Measurements from ENCODE around the gene TUBA3C. TPM values are rescaled to one million over a fixed set of nuclear protein-coding genes. Genes with fewer than 3 reads are reported as not detected.
"Not testable (repeated sequence)": the region's sequence is repeated elsewhere in the genome, so short reads cannot be mapped to it uniquely, and the experiment has no call there.

The TUBA3C gene
- total RNA-seq (2014; rRNA removed; shearing (Covaris generic)) (not detected in 2 replicates), polyA plus RNA-seq (2016; fragmentation: Nextera tagmentation; extraction: Ambion mirVana) (not detected in 2 replicates)
- long read RNA-seq = 0 reads

DNA sequence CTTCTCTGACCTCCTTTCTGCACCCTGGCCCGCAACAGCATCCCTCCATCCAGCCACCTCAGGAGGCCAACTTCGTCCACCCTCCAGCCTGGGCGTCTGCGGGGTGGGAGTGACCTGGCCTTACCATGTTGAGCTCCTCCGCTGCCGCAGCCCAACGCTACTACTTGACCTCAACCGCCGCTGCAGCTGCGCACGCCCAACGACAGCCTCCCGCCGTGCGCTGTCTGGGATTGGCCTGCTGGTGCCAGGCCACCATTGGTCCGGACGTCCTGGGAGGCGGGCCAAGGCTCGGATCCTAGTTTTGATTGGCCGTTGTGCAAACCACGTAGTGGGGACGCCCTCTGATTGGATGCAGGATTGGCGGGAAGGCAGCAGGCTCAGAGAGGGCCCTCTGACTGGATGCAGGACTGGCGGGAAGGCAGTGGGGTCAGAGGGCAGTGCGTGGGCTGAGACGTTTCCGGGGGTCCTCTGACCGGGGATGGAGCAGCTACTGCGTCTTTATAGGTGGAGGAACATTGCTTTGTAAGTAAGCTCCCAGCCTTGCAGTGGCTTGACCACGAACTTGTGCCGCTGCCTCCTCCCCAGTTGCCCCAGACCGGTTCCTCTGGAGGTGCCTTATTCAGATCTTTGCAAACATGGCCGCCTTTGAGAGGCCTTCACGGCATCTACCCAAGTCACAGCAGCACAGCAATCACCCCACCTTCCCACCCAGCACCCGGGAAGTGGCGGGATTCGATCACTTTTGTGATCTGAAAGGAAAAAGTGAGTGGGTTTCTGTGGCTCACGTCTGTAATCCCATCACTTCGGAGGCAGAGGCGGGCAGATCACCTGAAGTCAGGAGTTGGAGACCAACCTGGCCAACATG, at the start of gene TUBA3C:
TSS of gene TUBA3C (minus strand) at position 204 of the 865 bp plus-strand sequence. CDS start at position 127, 77 bp downstream.
- Mint-ChIP-seq H3K4me3 (no peak within 1 kb of the TSS), H3K9me3 (peaks cover 99% of the 10 kb centered on the region), H3K36me3 (ENCODE audit: low read depth) (peaks cover 48% of the 10 kb centered on the region), H3K4me1 (no peaks in the 10 kb centered on the region), H3K27ac (no peak within 1 kb of the TSS), H3K27me3 (ENCODE audit: insufficient read depth, low read depth, poor library complexity) (peaks cover 6% of the 10 kb centered on the region)
- Histone ChIP-seq H3K4me2 (no peak within 1 kb of the TSS), H3K27me3 (ENCODE audit: insufficient read depth) (no peaks in the 10 kb centered on the region), H3K9me2 (ENCODE audit: insufficient read depth) (no peaks in the 10 kb centered on the region), H3K4me1 (ENCODE audit: insufficient read depth) (no peaks in the 10 kb centered on the region), H3K27ac (ENCODE audit: low read depth) (no peak within 1 kb of the TSS), H3F3A (replicated peaks; ENCODE audit: low read depth) (no peaks in the 10 kb centered on the region), H4K20me1 (replicated peaks; ENCODE audit: insufficient read depth) (no peaks in the 10 kb centered on the region), H3K4me3 (no peak within 1 kb of the TSS), H2AFZ (no peak within 1 kb of the TSS), H3K36me3 (ENCODE audit: insufficient read depth) (no peaks in the 10 kb centered on the region; the same call in 1 of the 2 replicates), H3K79me2 (replicated peaks; ENCODE audit: insufficient read depth) (no peaks in the 10 kb centered on the region)
- ATAC-seq (no peak), DNase-seq (ENCODE audit: low spot score) (no peak)
- TF ChIP-seq, protein P1, sequence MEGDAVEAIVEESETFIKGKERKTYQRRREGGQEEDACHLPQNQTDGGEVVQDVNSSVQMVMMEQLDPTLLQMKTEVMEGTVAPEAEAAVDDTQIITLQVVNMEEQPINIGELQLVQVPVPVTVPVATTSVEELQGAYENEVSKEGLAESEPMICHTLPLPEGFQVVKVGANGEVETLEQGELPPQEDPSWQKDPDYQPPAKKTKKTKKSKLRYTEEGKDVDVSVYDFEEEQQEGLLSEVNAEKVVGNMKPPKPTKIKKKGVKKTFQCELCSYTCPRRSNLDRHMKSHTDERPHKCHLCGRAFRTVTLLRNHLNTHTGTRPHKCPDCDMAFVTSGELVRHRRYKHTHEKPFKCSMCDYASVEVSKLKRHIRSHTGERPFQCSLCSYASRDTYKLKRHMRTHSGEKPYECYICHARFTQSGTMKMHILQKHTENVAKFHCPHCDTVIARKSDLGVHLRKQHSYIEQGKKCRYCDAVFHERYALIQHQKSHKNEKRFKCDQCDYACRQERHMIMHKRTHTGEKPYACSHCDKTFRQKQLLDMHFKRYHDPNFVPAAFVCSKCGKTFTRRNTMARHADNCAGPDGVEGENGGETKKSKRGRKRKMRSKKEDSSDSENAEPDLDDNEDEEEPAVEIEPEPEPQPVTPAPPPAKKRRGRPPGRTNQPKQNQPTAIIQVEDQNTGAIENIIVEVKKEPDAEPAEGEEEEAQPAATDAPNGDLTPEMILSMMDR (conservative IDR thresholded peaks at IDR 0.05; ENCODE audit: low read depth in 2 of 2) = no peak
- TF ChIP-seq CREB1 (CRISPR knock-in tag; IDR thresholded peaks at IDR 0.05; ENCODE audit: low read depth) (no peak), STAT1 (IDR thresholded peaks at IDR 0.05; ENCODE audit: unreplicated experiment) (no peak), ZNF114 (CRISPR knock-in tag; IDR thresholded peaks at IDR 0.05) (no peak), JUNB (IDR thresholded peaks at IDR 0.05; ENCODE audit: unreplicated experiment) (no peak), ZNF331 (CRISPR knock-in tag; IDR thresholded peaks at IDR 0.05; ENCODE audit: low read depth) (no peak)
- TF ChIP-seq, protein P2, sequence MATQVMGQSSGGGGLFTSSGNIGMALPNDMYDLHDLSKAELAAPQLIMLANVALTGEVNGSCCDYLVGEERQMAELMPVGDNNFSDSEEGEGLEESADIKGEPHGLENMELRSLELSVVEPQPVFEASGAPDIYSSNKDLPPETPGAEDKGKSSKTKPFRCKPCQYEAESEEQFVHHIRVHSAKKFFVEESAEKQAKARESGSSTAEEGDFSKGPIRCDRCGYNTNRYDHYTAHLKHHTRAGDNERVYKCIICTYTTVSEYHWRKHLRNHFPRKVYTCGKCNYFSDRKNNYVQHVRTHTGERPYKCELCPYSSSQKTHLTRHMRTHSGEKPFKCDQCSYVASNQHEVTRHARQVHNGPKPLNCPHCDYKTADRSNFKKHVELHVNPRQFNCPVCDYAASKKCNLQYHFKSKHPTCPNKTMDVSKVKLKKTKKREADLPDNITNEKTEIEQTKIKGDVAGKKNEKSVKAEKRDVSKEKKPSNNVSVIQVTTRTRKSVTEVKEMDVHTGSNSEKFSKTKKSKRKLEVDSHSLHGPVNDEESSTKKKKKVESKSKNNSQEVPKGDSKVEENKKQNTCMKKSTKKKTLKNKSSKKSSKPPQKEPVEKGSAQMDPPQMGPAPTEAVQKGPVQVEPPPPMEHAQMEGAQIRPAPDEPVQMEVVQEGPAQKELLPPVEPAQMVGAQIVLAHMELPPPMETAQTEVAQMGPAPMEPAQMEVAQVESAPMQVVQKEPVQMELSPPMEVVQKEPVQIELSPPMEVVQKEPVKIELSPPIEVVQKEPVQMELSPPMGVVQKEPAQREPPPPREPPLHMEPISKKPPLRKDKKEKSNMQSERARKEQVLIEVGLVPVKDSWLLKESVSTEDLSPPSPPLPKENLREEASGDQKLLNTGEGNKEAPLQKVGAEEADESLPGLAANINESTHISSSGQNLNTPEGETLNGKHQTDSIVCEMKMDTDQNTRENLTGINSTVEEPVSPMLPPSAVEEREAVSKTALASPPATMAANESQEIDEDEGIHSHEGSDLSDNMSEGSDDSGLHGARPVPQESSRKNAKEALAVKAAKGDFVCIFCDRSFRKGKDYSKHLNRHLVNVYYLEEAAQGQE (IDR thresholded peaks at IDR 0.05; ENCODE audit: unreplicated experiment) = no peak

- H3F3A ChIP-seq (replicated peaks; ENCODE audit: low read depth); H3K4me2 ChIP-seq; H3K27ac ChIP-seq (ENCODE audit: low read depth); H3K4me1 ChIP-seq (ENCODE audit: insufficient read depth); H3K79me2 ChIP-seq (replicated peaks; ENCODE audit: insufficient read depth); H3K27me3 ChIP-seq (ENCODE audit: insufficient read depth); H3K4me1 Mint-ChIP-seq; ATAC-seq; H3K9me2 ChIP-seq (ENCODE audit: insufficient read depth); H3K4me3 ChIP-seq; H3K36me3 ChIP-seq (ENCODE audit: insufficient read depth); DNase-seq (ENCODE audit: low spot score); H2AFZ ChIP-seq; H3K27ac Mint-ChIP-seq; H3K4me3 Mint-ChIP-seq; H4K20me1 ChIP-seq (replicated peaks; ENCODE audit: insufficient read depth); H3K36me3 Mint-ChIP-seq (ENCODE audit: low read depth); H3K27me3 Mint-ChIP-seq (ENCODE audit: insufficient read depth, low read depth, poor library complexity): not testable (repeated sequence)
- H3K9me3 Mint-ChIP-seq = peaks cover 78% of the 10 kb centered on the region
These were observed 25.8 kb upstream of the TUBA3C start for GRCh38 chr13:19207413-19207812.

- ATAC-seq; H3K27ac Mint-ChIP-seq; H2AFZ ChIP-seq; H3K4me1 ChIP-seq (ENCODE audit: insufficient read depth); H3K4me1 Mint-ChIP-seq; H3K4me3 Mint-ChIP-seq; H3K79me2 ChIP-seq (replicated peaks; ENCODE audit: insufficient read depth); H3K27me3 ChIP-seq (ENCODE audit: insufficient read depth); H3K36me3 ChIP-seq (ENCODE audit: insufficient read depth); H3K4me3 ChIP-seq; H3K27ac ChIP-seq (ENCODE audit: low read depth); H3F3A ChIP-seq (replicated peaks; ENCODE audit: low read depth); H3K4me2 ChIP-seq; H3K9me2 ChIP-seq (ENCODE audit: insufficient read depth); DNase-seq (ENCODE audit: low spot score); H4K20me1 ChIP-seq (replicated peaks; ENCODE audit: insufficient read depth); H3K27me3 Mint-ChIP-seq (ENCODE audit: insufficient read depth, low read depth, poor library complexity): not testable (repeated sequence)
- Mint-ChIP-seq H3K36me3 (ENCODE audit: low read depth) (peaks cover 42% of the 10 kb centered on the region), H3K9me3 (peaks cover 93% of the 10 kb centered on the region)
These were observed 11.0 kb upstream of the TUBA3C start for GRCh38 chr13:19192622-19193021.

DNA sequence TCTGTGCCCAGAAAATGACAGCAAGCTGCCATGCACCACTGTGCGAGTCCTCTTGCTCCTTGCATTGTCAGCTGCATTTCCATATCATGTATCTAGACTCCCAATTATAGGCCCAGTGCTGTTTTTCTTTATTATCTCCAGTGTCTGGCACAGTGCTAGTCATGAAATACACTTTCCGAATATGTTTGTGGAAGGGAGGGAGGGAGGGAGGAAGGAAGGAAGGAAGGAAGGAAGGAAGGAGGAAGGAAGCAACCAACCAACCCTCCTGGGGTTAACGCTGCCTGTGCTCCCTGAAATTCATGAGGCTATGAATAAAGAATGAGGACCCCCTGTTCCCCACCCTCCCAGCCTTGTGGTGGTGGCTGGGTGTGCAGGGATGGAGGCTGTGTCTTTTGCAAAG, 8.3 kb upstream of the TUBA3C start:
- H3K27ac Mint-ChIP-seq; DNase-seq (ENCODE audit: low spot score); H3K79me2 ChIP-seq (replicated peaks; ENCODE audit: insufficient read depth); H3K4me3 Mint-ChIP-seq; H3F3A ChIP-seq (replicated peaks; ENCODE audit: low read depth); ATAC-seq; H3K27me3 Mint-ChIP-seq (ENCODE audit: insufficient read depth, low read depth, poor library complexity); H3K4me1 Mint-ChIP-seq; H3K27me3 ChIP-seq (ENCODE audit: insufficient read depth); H3K4me3 ChIP-seq; H3K9me2 ChIP-seq (ENCODE audit: insufficient read depth); H3K36me3 ChIP-seq (ENCODE audit: insufficient read depth); H3K4me1 ChIP-seq (ENCODE audit: insufficient read depth); H2AFZ ChIP-seq; H4K20me1 ChIP-seq (replicated peaks; ENCODE audit: insufficient read depth); H3K4me2 ChIP-seq; H3K27ac ChIP-seq (ENCODE audit: low read depth): not testable (repeated sequence)
- H3K36me3 Mint-ChIP-seq (ENCODE audit: low read depth) = peaks cover 50% of the 10 kb centered on the region
- peaks cover 95% of the 10 kb centered on the region for H3K9me3 Mint-ChIP-seq
